Vagina (tissue), 2 donors: ENCODE data around the gene RTL9.

Experiments
- CTCF ChIP-seq, 3 experiments: fragments of 450-650 bp in 2 of 3; fragments of 200-600 bp in 1 of 3; sonication (generic) in 1 of 3; IDR thresholded peaks; one replicate each; pipeline ENCODE4 v1.5.1; 2017 to 2019; ENCODE audit warnings: antibody characterized with exemption in 3 of 3, mild to moderate bottlenecking in 2 of 3, moderate library complexity in 2 of 3
- POLR2A ChIP-seq, 2 donors: fragments of 450-650 bp; IDR thresholded peaks; one replicate each; pipeline ENCODE4 v1.6.1; 2017; ENCODE audit warnings: antibody characterized with exemption in 2 of 2, mild to moderate bottlenecking in 2 of 2, moderate library complexity in 2 of 2

DNA sequence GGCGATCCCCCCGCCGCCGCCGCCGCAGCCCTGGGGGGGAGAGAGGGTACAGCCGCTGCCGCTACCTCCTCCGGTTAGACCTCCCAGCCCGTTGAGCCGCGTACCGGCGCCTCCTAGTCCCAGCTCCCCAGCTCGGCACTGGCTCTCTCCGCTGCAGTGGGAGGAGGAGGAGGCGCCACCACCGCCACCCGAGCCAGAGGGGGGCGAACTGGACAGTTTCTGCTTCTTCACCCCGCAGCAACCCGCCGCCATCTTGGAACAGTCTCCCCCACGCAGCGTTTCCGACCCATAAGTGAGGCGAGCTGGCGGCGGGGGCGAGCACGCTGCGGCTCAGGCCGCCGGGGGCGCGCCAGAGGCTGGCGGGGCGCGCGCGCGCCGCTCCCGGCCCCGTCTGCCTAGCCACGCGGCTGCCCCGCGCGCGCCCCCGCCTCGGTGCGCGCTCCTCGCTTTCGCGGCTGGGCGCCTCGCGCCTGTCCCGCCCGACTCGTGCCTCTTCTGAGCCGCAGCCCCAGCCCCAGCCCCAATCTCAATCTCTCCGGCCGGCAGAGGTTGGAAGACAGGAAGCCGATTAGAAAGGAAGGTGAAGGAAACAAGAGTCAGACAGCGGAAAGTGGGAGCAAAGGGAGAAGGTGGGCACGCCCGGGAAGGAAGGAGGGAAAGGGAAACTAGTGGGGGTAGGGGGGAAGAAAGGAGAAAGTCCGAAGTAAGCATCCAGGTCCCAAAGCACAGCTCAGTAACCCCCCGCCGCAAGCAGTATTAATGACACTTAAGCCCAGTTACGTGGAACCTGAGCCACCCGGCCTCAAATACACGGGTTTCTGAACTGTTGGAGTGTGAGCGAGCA is 40.6 kb upstream of the RTL9 start, which contains the start of gene AMMECR1:
- TF ChIP-seq CTCF (IDR thresholded peaks at IDR 0.05) (no peak), POLR2A (IDR thresholded peaks at IDR 0.05) (peak in 1 of 2 donors; percentile 36)
